K562 (cell line): ENCODE results near the gene ZBTB22. TPM values are rescaled to one million over a fixed set of nuclear protein-coding genes. Genes with fewer than 3 reads are reported as not detected.

Experiments
- ARID2 ChIP-seq: fragments of 450-650 bp; IDR thresholded peaks from 2 replicates; pipeline ENCODE4 v1.6.1; 2017; ENCODE audit warnings: antibody characterized with exemption, mild to moderate bottlenecking
- BHLHE40 ChIP-seq: IDR thresholded peaks from 2 replicates; pipeline ENCODE4 v1.6.1; 2011; ENCODE audit warnings: low read length, improper control_type of control experiment
- CC2D1A ChIP-seq: fragments of 450-650 bp; IDR thresholded peaks from 2 replicates; pipeline ENCODE4 v1.6.1; 2017; ENCODE audit warnings: mild to moderate bottlenecking
- GABPB2 ChIP-seq: fragments of 250-450 bp; sonication (Bioruptor Pico); conservative IDR thresholded peaks from 2 replicates; pipeline ENCODE4 v1.5.1; 2021; ENCODE audit warnings: mild to moderate bottlenecking
- KDM2B ChIP-seq: fragments of 250-450 bp; sonication (Bioruptor Pico); IDR thresholded peaks from 2 replicates; pipeline ENCODE4 v1.8.0; 2021; ENCODE audit warnings: mild to moderate bottlenecking, moderate library complexity
- PHF20 ChIP-seq: fragments of 450-650 bp; IDR thresholded peaks from 2 replicates; pipeline ENCODE4 v1.6.1; 2018; ENCODE audit not compliant: partially characterized antibody
- TRIM24 ChIP-seq, 2 experiments: fragments of 450-650 bp; IDR thresholded peaks; 2 replicates each; pipeline ENCODE4 v1.6.1; 2016
- ZC3H8 ChIP-seq: fragments of 450-650 bp; IDR thresholded peaks from 2 replicates; pipeline ENCODE4 v1.6.1; 2017
- ZNF280B ChIP-seq: fragments of 250-450 bp; sonication (Bioruptor Pico); IDR thresholded peaks from 2 replicates; pipeline ENCODE4 v1.5.1; 2021; ENCODE audit warnings: mild to moderate bottlenecking
- ZNF518B ChIP-seq: fragments of 250-450 bp; sonication (Bioruptor Pico); IDR thresholded peaks from 2 replicates; pipeline ENCODE4 v1.5.0; 2021; ENCODE audit warnings: mild to moderate bottlenecking, moderate library complexity
- polyA plus RNA-seq, 8 experiments: library from polyadenylated mRNA; depleted of rRNA in 4 of 8; stranded (reverse) in 5 of 8; unstranded in 3 of 8; fragments of >200 nt; fragmentation: Nextera tagmentation in 2 of 8; fragmentation: Illumina TruSeq in 1 of 8; extraction: Ambion mirVana in 2 of 8; extraction: Trizol in 1 of 8; gene quantifications; 2 replicates each; pipeline versions ENCODE4 v1.2.1 to v1.2.3, GENCODE V29; 2011 to 2014; ENCODE audit warnings: inconsistent platforms in 1 of 8, missing spikeins in 1 of 8
- total RNA-seq, 7 experiments: library from RNA; depleted of rRNA in 6 of 7; stranded (reverse); fragments of >200 nt in 6 of 7; fragmentation: Illumina TruSeq in 2 of 7; extraction: Trizol in 2 of 7; gene quantifications; 2 replicates each; pipeline versions ENCODE4 v1.2.1 to v1.2.3, GENCODE V29; 2011 to 2021; ENCODE audit warnings: low replicate concordance in 1 of 7
- TF ChIP-seq, protein P1 (sequence below): fragments of 450-650 bp; IDR thresholded peaks from 2 replicates; pipeline ENCODE4 v1.7.1; 2018; ENCODE audit warnings: mild to moderate bottlenecking, low read depth; ENCODE audit not compliant: partially characterized antibody
- TF ChIP-seq, protein P2 (sequence below): sonication (generic); formaldehyde crosslinking; IDR thresholded peaks from 2 replicates; pipeline ENCODE4 v1.8.0; 2023; ENCODE audit warnings: mild to moderate bottlenecking, missing genetic modification reagents
- TF ChIP-seq, protein P3 (sequence below): sonication (generic); formaldehyde crosslinking; IDR thresholded peaks from 2 replicates; pipeline ENCODE4 v1.4.0; 2020; ENCODE audit warnings: mild to moderate bottlenecking, missing genetic modification reagents

Gene ZBTB22
- total and polyA plus RNA-seq, 9 of the 15 experiments (the other 6 are each of a cell fraction or from before 2014, with no cell fraction given), result 0.21 to 11.9 (median 7.1) TPM

DNA sequence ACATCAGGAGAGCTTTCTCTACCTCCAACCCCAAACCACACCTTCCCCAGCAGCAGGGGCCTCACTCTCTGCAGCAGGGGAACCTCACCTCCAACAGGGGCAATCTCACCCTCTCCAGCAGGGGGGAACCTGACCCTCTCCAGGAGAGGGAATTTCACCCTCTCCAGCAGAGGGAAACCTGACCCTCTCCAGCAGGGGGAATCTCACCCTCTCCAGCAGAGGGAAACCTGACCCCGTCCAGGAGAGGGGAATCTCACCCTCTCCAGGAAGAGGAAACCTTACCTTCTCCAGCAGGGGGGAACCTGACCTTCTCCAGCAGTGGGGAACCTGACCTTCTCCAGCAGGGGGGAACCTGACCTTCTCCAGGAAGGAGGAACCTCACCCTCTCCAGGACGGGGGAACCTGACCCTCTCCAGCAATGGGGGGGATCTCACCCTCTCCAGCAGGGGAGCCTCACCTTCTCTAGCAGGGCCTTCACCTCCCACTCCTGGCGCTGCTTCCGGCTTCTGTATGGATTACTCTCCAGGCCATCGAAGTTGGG lies 37.5 kb downstream of the ZBTB22 start (continued):
- TF ChIP-seq ZNF518B (CRISPR knock-in tag) (no peak), ARID2 (peak; percentile 71; the same call in 1 of the 2 replicates), TRIM24 (IDR thresholded peaks at IDR 0.05) (no peak; a peak in 1 of 4 replicates), GABPB2 (CRISPR knock-in tag) (no peak), CC2D1A (peak; percentile 74), PHF20 (peak; percentile 25), BHLHE40 (peak; percentile 44), KDM2B (no peak), ZNF280B (CRISPR knock-in tag) (no peak), ZC3H8 (0 out of 2 replicates have a peak, but pooled peaks have one; percentile 43)
- TF ChIP-seq, protein P1, sequence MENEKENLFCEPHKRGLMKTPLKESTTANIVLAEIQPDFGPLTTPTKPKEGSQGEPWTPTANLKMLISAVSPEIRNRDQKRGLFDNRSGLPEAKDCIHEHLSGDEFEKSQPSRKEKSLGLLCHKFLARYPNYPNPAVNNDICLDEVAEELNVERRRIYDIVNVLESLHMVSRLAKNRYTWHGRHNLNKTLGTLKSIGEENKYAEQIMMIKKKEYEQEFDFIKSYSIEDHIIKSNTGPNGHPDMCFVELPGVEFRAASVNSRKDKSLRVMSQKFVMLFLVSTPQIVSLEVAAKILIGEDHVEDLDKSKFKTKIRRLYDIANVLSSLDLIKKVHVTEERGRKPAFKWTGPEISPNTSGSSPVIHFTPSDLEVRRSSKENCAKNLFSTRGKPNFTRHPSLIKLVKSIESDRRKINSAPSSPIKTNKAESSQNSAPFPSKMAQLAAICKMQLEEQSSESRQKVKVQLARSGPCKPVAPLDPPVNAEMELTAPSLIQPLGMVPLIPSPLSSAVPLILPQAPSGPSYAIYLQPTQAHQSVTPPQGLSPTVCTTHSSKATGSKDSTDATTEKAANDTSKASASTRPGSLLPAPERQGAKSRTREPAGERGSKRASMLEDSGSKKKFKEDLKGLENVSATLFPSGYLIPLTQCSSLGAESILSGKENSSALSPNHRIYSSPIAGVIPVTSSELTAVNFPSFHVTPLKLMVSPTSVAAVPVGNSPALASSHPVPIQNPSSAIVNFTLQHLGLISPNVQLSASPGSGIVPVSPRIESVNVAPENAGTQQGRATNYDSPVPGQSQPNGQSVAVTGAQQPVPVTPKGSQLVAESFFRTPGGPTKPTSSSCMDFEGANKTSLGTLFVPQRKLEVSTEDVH, result peak; percentile 60
- TF ChIP-seq, protein P2, sequence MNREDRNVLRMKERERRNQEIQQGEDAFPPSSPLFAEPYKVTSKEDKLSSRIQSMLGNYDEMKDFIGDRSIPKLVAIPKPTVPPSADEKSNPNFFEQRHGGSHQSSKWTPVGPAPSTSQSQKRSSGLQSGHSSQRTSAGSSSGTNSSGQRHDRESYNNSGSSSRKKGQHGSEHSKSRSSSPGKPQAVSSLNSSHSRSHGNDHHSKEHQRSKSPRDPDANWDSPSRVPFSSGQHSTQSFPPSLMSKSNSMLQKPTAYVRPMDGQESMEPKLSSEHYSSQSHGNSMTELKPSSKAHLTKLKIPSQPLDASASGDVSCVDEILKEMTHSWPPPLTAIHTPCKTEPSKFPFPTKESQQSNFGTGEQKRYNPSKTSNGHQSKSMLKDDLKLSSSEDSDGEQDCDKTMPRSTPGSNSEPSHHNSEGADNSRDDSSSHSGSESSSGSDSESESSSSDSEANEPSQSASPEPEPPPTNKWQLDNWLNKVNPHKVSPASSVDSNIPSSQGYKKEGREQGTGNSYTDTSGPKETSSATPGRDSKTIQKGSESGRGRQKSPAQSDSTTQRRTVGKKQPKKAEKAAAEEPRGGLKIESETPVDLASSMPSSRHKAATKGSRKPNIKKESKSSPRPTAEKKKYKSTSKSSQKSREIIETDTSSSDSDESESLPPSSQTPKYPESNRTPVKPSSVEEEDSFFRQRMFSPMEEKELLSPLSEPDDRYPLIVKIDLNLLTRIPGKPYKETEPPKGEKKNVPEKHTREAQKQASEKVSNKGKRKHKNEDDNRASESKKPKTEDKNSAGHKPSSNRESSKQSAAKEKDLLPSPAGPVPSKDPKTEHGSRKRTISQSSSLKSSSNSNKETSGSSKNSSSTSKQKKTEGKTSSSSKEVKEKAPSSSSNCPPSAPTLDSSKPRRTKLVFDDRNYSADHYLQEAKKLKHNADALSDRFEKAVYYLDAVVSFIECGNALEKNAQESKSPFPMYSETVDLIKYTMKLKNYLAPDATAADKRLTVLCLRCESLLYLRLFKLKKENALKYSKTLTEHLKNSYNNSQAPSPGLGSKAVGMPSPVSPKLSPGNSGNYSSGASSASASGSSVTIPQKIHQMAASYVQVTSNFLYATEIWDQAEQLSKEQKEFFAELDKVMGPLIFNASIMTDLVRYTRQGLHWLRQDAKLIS, result peak; percentile 79
- TF ChIP-seq, protein P3, sequence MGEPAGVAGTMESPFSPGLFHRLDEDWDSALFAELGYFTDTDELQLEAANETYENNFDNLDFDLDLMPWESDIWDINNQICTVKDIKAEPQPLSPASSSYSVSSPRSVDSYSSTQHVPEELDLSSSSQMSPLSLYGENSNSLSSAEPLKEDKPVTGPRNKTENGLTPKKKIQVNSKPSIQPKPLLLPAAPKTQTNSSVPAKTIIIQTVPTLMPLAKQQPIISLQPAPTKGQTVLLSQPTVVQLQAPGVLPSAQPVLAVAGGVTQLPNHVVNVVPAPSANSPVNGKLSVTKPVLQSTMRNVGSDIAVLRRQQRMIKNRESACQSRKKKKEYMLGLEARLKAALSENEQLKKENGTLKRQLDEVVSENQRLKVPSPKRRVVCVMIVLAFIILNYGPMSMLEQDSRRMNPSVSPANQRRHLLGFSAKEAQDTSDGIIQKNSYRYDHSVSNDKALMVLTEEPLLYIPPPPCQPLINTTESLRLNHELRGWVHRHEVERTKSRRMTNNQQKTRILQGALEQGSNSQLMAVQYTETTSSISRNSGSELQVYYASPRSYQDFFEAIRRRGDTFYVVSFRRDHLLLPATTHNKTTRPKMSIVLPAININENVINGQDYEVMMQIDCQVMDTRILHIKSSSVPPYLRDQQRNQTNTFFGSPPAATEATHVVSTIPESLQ, result no peak
